Activated CD8-positive, alpha-beta memory T cell treated with anti-CD3 and anti-CD28 coated beads for 24 hours (primary cell): Measurements from ENCODE around the gene RERG.
"Not testable (repeated sequence)": the region's sequence is repeated elsewhere in the genome, so short reads cannot be mapped to it uniquely, and the experiment has no call there.

ENCODE experiments used
- DNase-seq: peaks from one replicate; pipeline ENCODE4 v3.0.0-alpha.2; 2020

RERG gene

GRCh38 chr12:15130541-15130940, 90.7 kb downstream of the RERG start:
- no peak for DNase-seq

- no peak for DNase-seq
These were observed 97.8 kb downstream of the RERG start for GRCh38 chr12:15123401-15123800.

GRCh38 chr12:15122344-15122743, 98.9 kb downstream of the RERG start:
- DNase-seq = no peak

- no peak for DNase-seq
These were observed 102.3 kb downstream of the RERG start for GRCh38 chr12:15118955-15119354.

GRCh38 chr12:15116983-15117382, 104.2 kb downstream of the RERG start:
- no peak for DNase-seq

- DNase-seq = no peak
These were observed 105.1 kb downstream of the RERG start for GRCh38 chr12:15116086-15116485.

- no peak for DNase-seq
These were observed 105.8 kb downstream of the RERG start for GRCh38 chr12:15115434-15115833.

- DNase-seq = no peak
These were observed 106.7 kb downstream of the RERG start for GRCh38 chr12:15114501-15114900.

GRCh38 chr12:15092826-15093225, 128.4 kb downstream of the RERG start:
- DNase-seq = no peak

GRCh38 chr12:15090441-15090840, 130.8 kb downstream of the RERG start:
- DNase-seq = no peak

- no peak for DNase-seq
These were observed 133.1 kb downstream of the RERG start for GRCh38 chr12:15088105-15088504.

GRCh38 chr12:15077751-15078150, 143.5 kb downstream of the RERG start:
- DNase-seq = not testable (repeated sequence)

GRCh38 chr12:15074351-15074750, 146.9 kb downstream of the RERG start:
- no peak for DNase-seq

GRCh38 chr12:15059123-15059522, 162.1 kb downstream of the RERG start:
- no peak for DNase-seq
